Neutrophil (primary cell): ENCODE measurements around the gene SCO1.

ENCODE experiments used
- H3K27ac ChIP-seq: fragments of 200-600 bp; sonication (generic); 2 replicates; pipeline ENCODE4 v1.5.1; 2016; ENCODE audit warnings: mild to moderate bottlenecking, moderate library complexity
- H3K27me3 ChIP-seq: fragments of 200-600 bp; sonication (generic); 2 replicates; pipeline ENCODE4 v1.6.0; 2016; ENCODE audit warnings: mild to moderate bottlenecking
- H3K36me3 ChIP-seq: fragments of 200-600 bp; sonication (generic); 2 replicates; pipeline ENCODE4 v1.5.1; 2017
- H3K4me1 ChIP-seq, 2 experiments: fragments of 200-600 bp in 1 of 2; sonication (generic) in 1 of 2; 1 replicate in 1 of 2; 2 replicates in 1 of 2; pipeline versions ENCODE4 v1.5.1 to v1.6.1; 2013 to 2016; ENCODE audit warnings: low read depth in 1 of 2, low read length in 1 of 2, mild to moderate bottlenecking in 1 of 2, moderate library complexity in 1 of 2; ENCODE audit not compliant: control insufficient read depth in 1 of 2, insufficient read depth in 1 of 2
- H3K4me3 ChIP-seq, 2 experiments: fragments of 200-600 bp in 1 of 2; sonication (generic) in 1 of 2; 1 replicate in 1 of 2; 2 replicates in 1 of 2; pipeline ENCODE4 v1.5.1; 2013 to 2016; ENCODE audit warnings: low read depth in 1 of 2, low read length in 1 of 2, mild to moderate bottlenecking in 1 of 2, moderate library complexity in 1 of 2
- H3K9me3 ChIP-seq: fragments of 200-600 bp; sonication (generic); 2 replicates; pipeline ENCODE4 v1.5.1; 2016
- CTCF ChIP-seq: fragments of 200-600 bp; sonication (generic); IDR thresholded peaks from 2 replicates; pipeline ENCODE4 v1.5.1; 2016; ENCODE audit warnings: antibody characterized with exemption

Gene SCO1

GRCh38 chr17:10652984-10653659 lies 44.2 kb downstream of the SCO1 start:
- H3K27me3 ChIP-seq, result no peaks in the 10 kb centered on the region
- no peak overlapping the region for H3K27ac ChIP-seq
- H3K4me1 ChIP-seq, result peaks cover 6 to 8% of the 10 kb centered on the region in 2 experiments
- no peaks in the 10 kb centered on the region for H3K36me3 ChIP-seq
- H3K4me3 ChIP-seq, result no peak overlapping the region
- no peaks in the 10 kb centered on the region for H3K9me3 ChIP-seq
- TF ChIP-seq CTCF, result no peak

- no peak overlapping the region for H3K4me3 ChIP-seq
- no peaks in the 10 kb centered on the region for H3K36me3 ChIP-seq
- H3K27ac ChIP-seq, result no peak overlapping the region
- TF ChIP-seq CTCF, result no peak
- no peaks in the 10 kb centered on the region for H3K27me3 ChIP-seq
- no peaks in the 10 kb centered on the region for H3K9me3 ChIP-seq
- peaks cover 6 to 8% of the 10 kb centered on the region in 2 experiments for H3K4me1 ChIP-seq
Observed at GRCh38 chr17:10651927-10652326, 45.4 kb downstream of the SCO1 start.

- no peaks in the 10 kb centered on the region for H3K36me3 ChIP-seq
- TF ChIP-seq CTCF, result no peak
- no peaks in the 10 kb centered on the region for H3K9me3 ChIP-seq
- no peaks in the 10 kb centered on the region for H3K27me3 ChIP-seq
- peaks cover 6 to 8% of the 10 kb centered on the region in 2 experiments for H3K4me1 ChIP-seq
- H3K4me3 ChIP-seq, result no peak overlapping the region
- H3K27ac ChIP-seq, result no peak overlapping the region
Observed at GRCh38 chr17:10649602-10650001, 47.7 kb downstream of the SCO1 start.

DNA sequence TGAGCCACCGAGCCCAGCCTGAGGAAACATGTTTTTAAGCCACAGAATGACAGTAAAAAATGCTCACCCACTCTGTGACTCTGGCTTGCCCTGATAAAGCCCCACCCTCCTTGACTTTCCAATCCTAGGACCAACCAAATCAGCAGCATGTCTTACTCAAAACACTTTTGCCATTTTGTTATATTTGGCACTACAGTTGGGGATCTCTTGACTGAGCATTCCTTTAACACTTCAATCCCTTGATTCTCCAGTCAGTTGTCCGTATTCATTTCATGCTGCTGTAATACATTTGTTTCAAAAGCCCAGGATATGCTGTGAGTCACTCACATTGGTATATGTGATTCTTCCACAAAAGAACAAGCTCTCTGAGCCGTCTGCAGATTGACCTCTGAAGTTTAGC lies 48.4 kb downstream of the SCO1 start:
- no peak overlapping the region for H3K4me3 ChIP-seq
- H3K9me3 ChIP-seq, result no peaks in the 10 kb centered on the region
- no peak for TF ChIP-seq CTCF
- H3K27me3 ChIP-seq, result no peaks in the 10 kb centered on the region
- no peaks in the 10 kb centered on the region for H3K36me3 ChIP-seq
- peaks cover 6 to 8% of the 10 kb centered on the region in 2 experiments for H3K4me1 ChIP-seq
- no peak overlapping the region for H3K27ac ChIP-seq

- no peaks in the 10 kb centered on the region for H3K9me3 ChIP-seq
- peaks cover 6 to 7% of the 10 kb centered on the region in 2 experiments for H3K4me1 ChIP-seq
- H3K27ac ChIP-seq, result no peak overlapping the region
- H3K36me3 ChIP-seq, result no peaks in the 10 kb centered on the region
- H3K27me3 ChIP-seq, result no peaks in the 10 kb centered on the region
- no peak overlapping the region for H3K4me3 ChIP-seq
- no peak for TF ChIP-seq CTCF
Observed at GRCh38 chr17:10648381-10648780, 49.0 kb downstream of the SCO1 start.
